ENCODE results near the gene ZSCAN12. TPM values are rescaled to one million over a fixed set of nuclear protein-coding genes. Genes with fewer than 3 reads are reported as not detected.

The ZSCAN12 gene
- total RNA-seq, 1 experiment from 2014 or later, result 12.6 TPM

GRCh38 chr6:28380381-28380780, 19.2 kb downstream of the ZSCAN12 start:
- no peak overlapping the region for H3K4me3 Mint-ChIP-seq
- Histone ChIP-seq H2AK5ac (ENCODE audit: insufficient read length, low read length) (no peak overlapping the region), H3K27ac (ENCODE audit: insufficient read length, low read depth, low read length) (no peak overlapping the region), H3K27me3 (ENCODE audit: insufficient read depth, low read length) (no peaks in the 10 kb centered on the region), H4K8ac (replicated peaks; ENCODE audit: insufficient read length, low read depth, low read length) (no peak overlapping the region), H3K4me1 (ENCODE audit: insufficient read depth, low read length) (no peaks in the 10 kb centered on the region), H3K18ac (ENCODE audit: insufficient read length, low read depth, low read length) (no peak overlapping the region), H3K56ac (ENCODE audit: insufficient read length, low read depth, low read length) (no peak overlapping the region), H3T11ph (ENCODE audit: low read length) (no peak overlapping the region), H2BK5ac (ENCODE audit: insufficient read length, low read length) (no peak overlapping the region), H3K9ac (ENCODE audit: extremely low read depth, insufficient read length, low read length) (no peak overlapping the region), H3K79me1 (ENCODE audit: insufficient read depth, low read depth, low read length, poor library complexity, severe bottlenecking) (no peaks in the 10 kb centered on the region), H4K5ac (ENCODE audit: insufficient read length, low read depth, low read length) (no peak overlapping the region), H2BK15ac (ENCODE audit: low read depth, low read length) (no peak overlapping the region), H3K79me2 (ENCODE audit: insufficient read depth, low read length) (no peaks in the 10 kb centered on the region), H3K23ac (ENCODE audit: insufficient read length, low read depth, low read length) (no peak overlapping the region), H2BK20ac (ENCODE audit: low read depth, low read length, poor library complexity, severe bottlenecking) (no peak overlapping the region), H2AFZ (ENCODE audit: low read length) (no peak overlapping the region), H3K9me3 (ENCODE audit: control insufficient read depth, low read depth, low read length) (no peaks in the 10 kb centered on the region), H4K91ac (ENCODE audit: insufficient read length, low read depth, low read length) (no peak overlapping the region), H2BK120ac (ENCODE audit: low read depth, low read length, poor library complexity, severe bottlenecking) (no peak overlapping the region), H4K20me1 (ENCODE audit: control insufficient read depth, insufficient read depth, insufficient read length) (no peaks in the 10 kb centered on the region), H3K23me2 (ENCODE audit: insufficient read length, low read depth, low read length, poor library complexity, severe bottlenecking) (peaks cover 5% of the 10 kb centered on the region), H3K14ac (ENCODE audit: insufficient read depth, low read length) (no peak overlapping the region), H3K4me2 (ENCODE audit: insufficient read depth, insufficient read length, low read length) (no peak overlapping the region), H3K4ac (ENCODE audit: low read depth, low read length) (no peak overlapping the region), H2BK12ac (ENCODE audit: insufficient read length, low read depth, low read length) (no peak overlapping the region)
- H3K27me3 Mint-ChIP-seq (ENCODE audit: low read depth), result no peaks in the 10 kb centered on the region
- no peaks in the 10 kb centered on the region; a peak in 1 of 5 replicates for H3K9me3 Mint-ChIP-seq
- no peak for TF ChIP-seq CTCF (conservative IDR thresholded peaks at IDR 0.05)
- peaks cover 26 to 42% (median 40%) of the 10 kb centered on the region in 3 experiments; a peak in 6 of 7 replicates for H3K36me3 Mint-ChIP-seq (ENCODE audit: insufficient read depth in 1 of 3, low read depth in 3 of 3)
- DNase-seq, result no peak
- peaks cover 15 to 17% of the 10 kb centered on the region in 2 experiments for H3K4me1 Mint-ChIP-seq
- H3K27ac Mint-ChIP-seq, result no peak overlapping the region
- WGBS (ENCODE audit: extremely low coverage, insufficient read length, low lambda C conversion rate), result no CpG with 5 or more reads among the region's 2 CpGs

All from H9 (cell line).